Putamen (tissue), 1 donor: ENCODE measurements around the gene WDFY3.

Source experiments
- DNase-seq: peaks from one replicate; pipeline ENCODE4 v3.0.0-alpha.2; 2016; ENCODE audit warnings: low spot score

Gene WDFY3

GRCh38 chr4:84792366-84793301 is 173.9 kb downstream of the WDFY3 start:
- no peak for DNase-seq

DNA sequence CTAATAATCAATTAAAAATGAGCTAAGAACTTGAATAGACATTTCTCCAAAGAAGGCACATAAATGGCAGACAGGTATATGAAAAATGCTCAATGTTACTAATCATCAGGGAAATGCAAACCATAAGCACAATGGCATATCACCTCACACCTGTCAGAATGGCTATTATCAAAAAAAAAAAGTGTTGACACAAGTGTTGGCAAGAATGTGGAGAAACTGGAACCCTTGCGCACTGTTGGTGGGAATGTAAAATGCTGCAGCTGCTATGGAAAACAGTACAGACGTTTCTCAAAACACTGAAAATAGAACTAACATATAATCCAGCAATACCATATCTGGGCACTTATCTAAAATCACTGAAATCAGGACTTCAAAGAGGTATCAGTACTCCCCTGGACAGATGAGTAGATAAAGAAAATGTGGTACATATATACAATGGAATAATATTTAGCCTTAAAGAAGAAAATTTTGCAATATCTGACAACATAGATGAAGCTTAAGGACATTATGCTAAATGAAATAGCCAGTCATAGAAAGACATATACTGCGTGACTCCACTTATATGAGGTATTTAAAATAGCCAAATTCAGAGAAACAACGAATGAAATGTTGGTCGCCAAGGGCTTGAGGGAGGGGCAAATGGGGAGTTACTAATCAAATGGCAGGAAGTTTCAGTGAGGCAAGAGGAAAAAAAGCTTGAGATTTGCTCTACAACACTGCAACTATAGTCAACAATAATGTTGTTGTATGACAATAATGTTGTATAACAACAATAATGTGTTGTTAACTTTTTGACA is 175.5 kb downstream of the WDFY3 start:
- DNase-seq, result no peak

DNA sequence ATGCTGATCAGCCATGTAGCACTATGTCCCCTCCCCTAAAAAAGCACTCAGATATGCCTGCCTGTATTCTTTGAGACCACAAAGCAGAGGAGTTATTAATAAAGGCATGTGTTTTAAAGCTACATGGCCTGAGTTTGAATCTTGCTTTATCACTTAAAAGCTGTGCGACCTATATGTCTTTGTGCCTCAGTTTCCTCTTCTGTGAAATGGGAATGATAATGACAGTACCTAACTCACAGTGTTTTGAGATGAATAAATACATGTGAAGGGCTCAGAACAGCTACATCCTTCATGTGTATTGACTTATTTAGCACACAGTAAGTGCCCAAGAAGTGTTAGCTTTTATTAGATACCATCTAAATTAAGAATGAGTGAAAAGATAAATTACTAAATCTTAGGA is 180.0 kb downstream of the WDFY3 start:
- DNase-seq, result no peak

DNA sequence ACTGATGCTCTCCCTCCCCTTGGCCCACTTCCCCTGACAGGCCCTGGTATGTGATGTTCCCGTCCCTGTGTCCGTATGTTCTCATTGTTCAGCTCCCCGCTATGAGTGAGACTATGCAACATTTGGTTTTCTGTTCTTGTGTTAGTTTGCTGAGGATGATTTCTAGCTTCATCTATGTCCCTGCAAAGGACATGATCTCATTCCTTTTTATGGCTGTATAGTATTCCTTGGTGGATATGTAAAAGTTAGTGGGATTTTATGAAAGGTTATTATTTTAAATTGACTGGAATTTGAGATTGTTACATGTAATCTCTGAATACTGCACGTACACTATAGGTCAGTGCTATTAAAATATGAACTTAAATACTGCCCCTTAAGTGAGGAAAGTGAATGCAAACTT is 184.0 kb downstream of the WDFY3 start:
- no peak for DNase-seq

GRCh38 chr4:84780719-84781118 is 185.8 kb downstream of the WDFY3 start:
- DNase-seq, result no peak

DNA sequence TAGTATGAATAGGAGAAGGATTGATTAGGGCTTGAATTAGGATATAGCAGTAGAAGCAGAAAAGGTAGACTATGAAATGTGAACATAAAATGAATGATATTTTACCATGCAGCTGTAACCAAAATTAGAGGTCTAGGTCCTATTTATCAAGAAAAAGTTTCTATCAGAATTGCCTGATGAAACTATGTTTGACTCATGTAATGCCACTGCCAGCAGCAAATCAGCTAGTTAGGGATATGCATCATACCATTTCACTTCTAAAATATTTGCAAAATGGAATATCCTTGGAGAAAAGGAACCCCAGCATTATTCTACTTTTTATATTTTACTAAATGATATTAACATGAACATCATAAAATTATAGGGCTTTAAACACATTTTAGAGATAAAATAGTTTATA is 188.4 kb downstream of the WDFY3 start:
- DNase-seq, result no peak

DNA sequence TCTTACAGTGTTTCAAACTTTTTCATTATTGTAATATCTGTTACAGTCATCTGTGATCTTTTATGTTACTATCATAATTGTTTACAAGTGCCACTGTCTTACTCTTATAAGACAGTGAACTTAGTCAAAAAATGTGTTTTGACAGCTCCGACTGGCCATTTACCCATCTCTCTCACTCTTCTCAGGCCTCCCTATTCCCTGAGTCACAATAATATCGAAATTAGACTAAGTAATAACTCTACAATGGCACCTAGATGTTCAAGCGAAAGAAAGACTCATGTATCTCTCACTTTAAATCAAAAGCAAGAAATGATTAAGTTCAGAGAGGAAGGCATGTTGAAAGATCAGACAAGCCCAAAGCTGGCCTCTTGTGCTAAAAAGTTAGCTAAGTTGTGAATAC is 199.3 kb downstream of the WDFY3 start:
- DNase-seq, result no peak

GRCh38 chr4:84753321-84753972 is 213.0 kb downstream of the WDFY3 start:
- no peak for DNase-seq

- DNase-seq, result no peak
Measured at GRCh38 chr4:84751707-84752106, 214.8 kb downstream of the WDFY3 start.

DNA sequence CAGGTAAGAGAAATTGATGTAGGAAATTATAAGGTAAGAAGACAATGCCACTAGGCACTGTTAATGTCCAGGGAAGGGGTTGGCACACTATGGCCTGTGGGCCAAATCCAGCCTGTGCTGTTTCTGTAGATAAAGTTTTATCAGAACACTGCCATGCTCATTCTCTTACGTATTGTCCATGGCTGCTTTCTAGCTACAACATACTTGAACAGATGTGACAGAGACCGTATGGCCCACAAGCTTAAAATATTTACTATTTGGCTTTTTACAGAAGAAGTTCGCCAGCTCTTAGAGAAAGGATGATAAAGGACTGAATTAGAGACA is 215.6 kb downstream of the WDFY3 start:
- DNase-seq, result no peak

DNA sequence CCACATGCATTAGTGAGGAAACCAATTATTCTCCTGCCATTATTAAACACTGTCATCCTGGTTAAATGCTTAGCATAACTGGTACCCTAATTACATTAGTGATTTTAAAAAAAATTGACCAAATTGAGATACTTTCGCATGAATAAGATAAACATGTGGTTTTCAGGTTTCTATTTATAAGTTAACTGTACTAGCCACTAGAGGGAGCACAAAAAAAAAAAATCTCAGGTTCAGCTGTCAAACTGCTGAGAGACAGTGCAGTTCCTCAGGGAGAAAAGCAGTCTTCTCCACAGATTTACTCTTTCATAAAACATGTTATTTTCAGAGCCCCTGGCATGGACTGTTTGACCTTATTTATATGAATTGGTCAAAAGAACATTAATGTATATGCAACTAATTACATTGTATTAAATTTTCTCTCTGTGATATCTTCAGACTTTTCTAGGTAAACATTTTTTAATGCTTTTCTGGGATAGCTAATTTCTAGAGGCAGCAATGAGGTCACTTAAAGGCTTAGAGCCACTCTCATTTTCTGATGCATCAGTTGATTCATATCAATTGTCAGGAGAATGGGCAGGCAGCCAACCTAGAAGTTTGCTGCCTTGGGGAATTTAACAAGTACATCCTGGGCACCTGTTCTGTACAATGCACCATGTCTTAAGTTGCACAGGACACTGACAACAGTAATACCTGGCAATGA is 216.1 kb downstream of the WDFY3 start:
- DNase-seq, result peak; percentile 60

DNA sequence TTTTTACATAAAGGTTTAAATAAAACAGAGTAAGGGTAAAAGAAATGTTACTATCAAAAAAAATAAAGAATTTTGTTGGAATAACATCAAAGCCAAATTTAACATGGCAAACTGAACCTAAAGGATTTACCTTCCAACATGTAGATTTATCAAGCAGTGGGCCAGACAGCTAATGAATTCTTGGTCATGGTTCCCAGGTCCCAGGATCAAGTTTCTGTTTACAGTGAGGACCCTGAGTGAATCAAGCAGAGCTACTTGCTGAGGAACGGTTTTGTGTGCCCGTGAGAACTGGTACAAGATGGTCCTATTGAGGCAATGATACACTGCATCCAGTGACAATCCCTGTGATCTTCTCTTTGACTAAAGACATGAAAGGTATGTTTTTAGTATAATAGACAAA is 226.4 kb downstream of the WDFY3 start:
- no peak for DNase-seq

DNA sequence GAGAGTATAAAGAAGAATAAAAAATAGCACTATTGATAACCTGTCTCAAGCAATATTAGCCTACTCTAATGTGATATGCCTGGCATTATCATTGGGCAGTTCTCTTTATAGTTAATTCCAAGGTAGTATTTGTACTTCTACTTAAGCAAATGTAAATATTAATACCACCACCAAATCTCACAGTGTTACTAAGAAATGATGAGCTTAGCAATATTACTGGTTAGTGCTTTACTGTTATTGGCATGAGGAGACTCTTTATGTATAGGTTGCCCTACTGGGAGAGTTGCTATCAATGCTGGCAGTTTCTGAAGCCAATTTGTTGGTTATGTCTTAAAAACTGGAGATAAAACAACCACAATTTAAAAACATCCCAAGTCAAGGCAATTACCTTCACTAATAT is 227.9 kb downstream of the WDFY3 start:
- no peak for DNase-seq

- DNase-seq, result no peak
Measured at GRCh38 chr4:84737656-84738055, 228.8 kb downstream of the WDFY3 start.

DNA sequence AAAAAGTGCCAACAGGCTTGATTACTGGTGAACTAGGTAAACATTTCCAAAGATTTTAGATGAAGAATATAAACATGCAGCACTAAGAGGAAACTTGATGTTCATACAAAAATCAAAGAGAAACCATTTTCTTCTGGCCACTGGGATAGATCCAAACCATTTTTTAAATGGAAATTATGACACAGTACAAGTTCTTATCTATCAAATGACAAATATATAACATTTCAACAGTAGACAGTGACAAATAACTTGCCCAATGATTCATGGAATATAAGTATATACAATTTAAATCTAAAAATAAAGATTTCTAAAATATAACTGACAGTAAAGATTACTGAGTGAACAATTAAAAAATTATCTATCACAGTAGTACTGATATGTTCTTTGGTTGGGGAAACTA is 232.5 kb downstream of the WDFY3 start:
- DNase-seq, result no peak

DNA sequence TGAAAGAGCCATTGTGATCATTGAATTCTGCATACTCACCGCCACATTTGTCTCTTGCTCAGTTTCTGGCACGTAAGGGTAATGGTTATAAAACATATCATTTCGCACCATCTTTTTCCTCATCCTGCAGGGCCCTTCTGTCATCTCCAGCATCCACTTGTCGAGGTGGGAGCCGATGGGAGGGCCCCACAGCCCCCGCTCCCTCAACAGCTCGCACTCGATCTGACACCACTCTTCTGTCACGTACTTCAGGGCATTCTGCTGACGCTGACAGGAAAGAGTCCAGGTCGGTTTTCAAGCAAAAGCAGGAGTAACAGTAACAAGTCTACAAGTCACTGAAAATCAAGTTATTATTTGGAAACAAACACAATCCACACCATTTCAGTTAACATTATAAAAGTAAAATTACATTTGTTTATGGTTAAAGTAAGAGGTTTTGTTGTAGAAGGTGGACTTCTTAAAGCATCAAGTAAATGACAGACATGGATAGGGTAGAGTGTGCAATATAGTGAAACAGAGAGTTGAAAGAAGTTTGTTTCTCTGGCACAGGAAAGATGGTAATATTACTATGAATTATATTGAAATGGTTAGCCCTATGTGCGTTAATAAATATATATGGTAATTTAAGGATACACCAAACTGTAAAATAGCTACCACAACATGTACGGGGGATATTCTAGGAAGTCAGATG is 233.0 kb downstream of the WDFY3 start:
- DNase-seq, result no peak

DNA sequence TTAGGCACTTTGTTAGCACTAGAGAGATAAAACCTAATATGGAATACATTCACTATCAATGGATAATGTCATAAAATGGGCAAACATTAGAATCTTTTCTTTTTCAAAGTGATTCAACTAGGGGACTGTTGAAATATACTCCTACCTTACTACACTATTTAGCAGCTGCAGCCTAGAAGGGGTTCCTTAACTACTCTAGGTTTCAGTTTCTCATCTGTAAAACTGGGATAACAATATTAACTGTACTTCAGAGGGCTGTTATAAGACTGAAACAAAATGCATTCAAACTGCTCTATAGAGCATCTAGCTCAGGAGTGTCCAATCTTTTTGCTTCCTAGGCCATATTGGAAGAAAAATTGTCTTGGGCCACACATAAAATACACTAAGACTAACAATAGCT is 236.1 kb downstream of the WDFY3 start:
- DNase-seq, result no peak

- no peak for DNase-seq
Measured at GRCh38 chr4:84727491-84727890, 239.0 kb downstream of the WDFY3 start.

DNA sequence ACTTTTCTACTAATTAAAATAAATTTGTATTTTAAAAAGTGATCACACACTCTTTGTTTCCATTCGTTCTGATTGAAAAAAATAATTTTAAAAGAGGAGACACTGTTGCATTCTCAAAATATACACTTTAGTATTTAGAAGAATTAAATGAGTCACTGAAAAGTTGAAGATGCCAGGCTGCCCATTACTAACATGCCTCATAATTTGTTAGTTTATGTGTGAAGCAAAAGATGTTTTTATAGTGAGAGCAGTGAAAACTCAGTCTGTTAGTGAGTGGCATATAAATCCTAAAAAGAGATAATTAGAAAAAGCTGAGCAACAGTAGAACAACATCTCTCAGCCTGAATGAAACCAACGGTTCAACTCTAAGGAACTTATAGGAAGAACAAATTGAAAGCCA is 240.1 kb downstream of the WDFY3 start:
- DNase-seq, result no peak

DNA sequence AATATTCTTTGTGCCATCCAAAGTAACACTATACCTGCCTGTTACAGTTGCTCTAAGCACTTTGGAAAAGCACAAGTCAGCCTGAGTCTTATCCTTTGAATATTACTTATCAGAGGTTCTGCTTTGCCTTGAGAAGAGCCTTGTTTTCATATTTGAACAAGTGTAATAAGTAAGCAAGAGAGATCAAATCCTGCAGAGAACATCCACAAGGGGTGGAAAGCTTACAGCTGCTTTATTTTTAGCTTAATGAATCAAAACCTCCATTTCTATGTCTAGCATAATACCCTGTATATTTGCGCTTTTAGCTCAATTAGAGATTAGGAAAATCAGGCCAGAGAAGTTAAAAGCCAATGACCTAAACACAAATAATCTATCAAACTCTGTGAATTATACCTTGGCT is 243.8 kb downstream of the WDFY3 start:
- no peak for DNase-seq

- DNase-seq, result no peak
Measured at GRCh38 chr4:84719115-84719514, 247.4 kb downstream of the WDFY3 start.

DNA sequence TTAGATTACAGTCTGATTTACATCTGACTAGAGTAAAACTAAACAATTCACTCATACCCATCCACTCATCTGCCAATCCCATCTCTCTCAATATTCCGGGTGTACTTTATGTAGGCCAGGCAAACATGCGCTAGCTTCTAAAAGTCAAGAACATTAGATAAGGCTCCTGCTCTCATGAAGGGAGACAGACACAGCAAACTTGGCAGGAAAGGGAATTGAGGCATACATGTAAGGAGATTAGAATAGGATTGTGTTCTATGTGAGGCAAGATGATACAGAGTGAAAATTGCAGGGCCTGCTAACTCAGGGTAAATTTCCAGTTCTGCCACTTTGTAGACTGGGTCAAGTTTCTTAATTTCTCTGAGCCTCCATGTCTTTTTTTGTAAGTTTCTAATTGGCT is 247.8 kb downstream of the WDFY3 start:
- DNase-seq, result no peak
